H9 (cell line): ENCODE results near the gene CORO2B. TPM values are rescaled to one million over a fixed set of nuclear protein-coding genes. Genes with fewer than 3 reads are reported as not detected.

Source experiments
- DNase-seq: peaks from one replicate; pipeline ENCODE4 v3.0.0-alpha.2; 2017
- H2AFZ ChIP-seq: one replicate; pipeline ENCODE4 v1.6.1; 2013; ENCODE audit warnings: mild to moderate bottlenecking, low read length, control low read depth, moderate library complexity
- H2AK5ac ChIP-seq: 2 replicates; pipeline ENCODE4 v1.6.1; 2013; ENCODE audit warnings: low read length, control low read depth, mixed read lengths; ENCODE audit not compliant: insufficient read length
- H2BK120ac ChIP-seq: one replicate; pipeline ENCODE4 v1.6.1; 2013; ENCODE audit warnings: low read depth, mild to moderate bottlenecking, low read length, control low read depth, inconsistent platforms; ENCODE audit not compliant: poor library complexity, severe bottlenecking
- H2BK12ac ChIP-seq: 2 replicates; pipeline ENCODE4 v1.6.1; 2013; ENCODE audit warnings: low read length, control low read depth, mixed read lengths, low read depth; ENCODE audit not compliant: insufficient read length
- H2BK15ac ChIP-seq: 2 replicates; pipeline ENCODE4 v1.6.1; 2013; ENCODE audit warnings: low read depth, low read length, control low read depth
- H2BK20ac ChIP-seq: one replicate; pipeline ENCODE4 v1.6.1; 2013; ENCODE audit warnings: low read depth, mild to moderate bottlenecking, low read length, control low read depth, inconsistent platforms; ENCODE audit not compliant: poor library complexity, severe bottlenecking
- H2BK5ac ChIP-seq: 2 replicates; pipeline ENCODE4 v1.6.1; 2013; ENCODE audit warnings: low read length, control low read depth, mixed read lengths; ENCODE audit not compliant: insufficient read length
- H3K14ac ChIP-seq: 2 replicates; pipeline ENCODE4 v1.6.1; 2013; ENCODE audit warnings: low read length, control low read depth; ENCODE audit not compliant: insufficient read depth
- H3K18ac ChIP-seq: 2 replicates; pipeline ENCODE4 v1.6.1; 2013; ENCODE audit warnings: low read depth, mild to moderate bottlenecking, mixed read lengths, low read length, control low read depth; ENCODE audit not compliant: insufficient read length
- H3K23ac ChIP-seq: 2 replicates; pipeline ENCODE4 v1.6.1; 2013; ENCODE audit warnings: low read length, control low read depth, mixed read lengths, low read depth; ENCODE audit not compliant: insufficient read length
- H3K23me2 ChIP-seq: 2 replicates; pipeline ENCODE4 v1.6.1; 2013; ENCODE audit warnings: low read depth, mild to moderate bottlenecking, mixed read lengths, low read length, control low read depth; ENCODE audit not compliant: insufficient read length, poor library complexity, severe bottlenecking
- H3K27ac ChIP-seq: 2 replicates; pipeline ENCODE4 v1.5.1; 2013; ENCODE audit warnings: low read length, control low read depth, mixed read lengths, low read depth; ENCODE audit not compliant: insufficient read length
- H3K27me3 ChIP-seq: 2 replicates; pipeline ENCODE4 v1.6.1; 2013; ENCODE audit warnings: low read length, control low read depth, inconsistent platforms; ENCODE audit not compliant: insufficient read depth
- H3K4ac ChIP-seq: 2 replicates; pipeline ENCODE4 v1.6.1; 2013; ENCODE audit warnings: low read depth, mild to moderate bottlenecking, control low read depth, inconsistent platforms, low read length, moderate library complexity
- H3K4me1 ChIP-seq: 2 replicates; pipeline ENCODE4 v1.6.1; 2013; ENCODE audit warnings: low read length, control low read depth, inconsistent platforms; ENCODE audit not compliant: insufficient read depth
- H3K4me2 ChIP-seq: 2 replicates; pipeline ENCODE4 v1.6.1; 2013; ENCODE audit warnings: low read length, control low read depth, mixed read lengths; ENCODE audit not compliant: insufficient read length, insufficient read depth
- H3K56ac ChIP-seq: 2 replicates; pipeline ENCODE4 v1.6.1; 2013; ENCODE audit warnings: low read depth, mild to moderate bottlenecking, mixed read lengths, low read length, control low read depth; ENCODE audit not compliant: insufficient read length
- H3K79me1 ChIP-seq: 2 replicates; pipeline ENCODE4 v1.6.1; 2013; ENCODE audit warnings: low read depth, mild to moderate bottlenecking, moderate library complexity, low read length, control low read depth, inconsistent platforms; ENCODE audit not compliant: insufficient read depth, poor library complexity, severe bottlenecking
- H3K79me2 ChIP-seq: 2 replicates; pipeline ENCODE4 v1.6.1; 2013; ENCODE audit warnings: low read length, control low read depth, inconsistent platforms; ENCODE audit not compliant: insufficient read depth
- H3K9ac ChIP-seq: 2 replicates; pipeline ENCODE4 v1.6.1; 2013; ENCODE audit warnings: low read length, control low read depth, mixed read lengths; ENCODE audit not compliant: insufficient read length; ENCODE audit errors: extremely low read depth
- H3K9me3 ChIP-seq: one replicate; pipeline ENCODE4 v1.6.1; 2013; ENCODE audit warnings: low read depth, low read length, inconsistent platforms; ENCODE audit not compliant: control insufficient read depth
- H3T11ph ChIP-seq: one replicate; pipeline ENCODE4 v1.6.1; 2013; ENCODE audit warnings: mild to moderate bottlenecking, low read length, control low read depth, inconsistent platforms
- H4K20me1 ChIP-seq: one replicate; pipeline ENCODE4 v1.6.1; 2013; ENCODE audit not compliant: control insufficient read depth, insufficient read length, insufficient read depth
- H4K5ac ChIP-seq: 2 replicates; pipeline ENCODE4 v1.6.1; 2013; ENCODE audit warnings: low read depth, mild to moderate bottlenecking, mixed read lengths, low read length, control low read depth; ENCODE audit not compliant: insufficient read length
- H4K8ac ChIP-seq: replicated peaks from 2 replicates; pipeline ENCODE4 v1.6.1; 2013; ENCODE audit warnings: low read length, control low read depth, mixed read lengths, low read depth; ENCODE audit not compliant: insufficient read length
- H4K91ac ChIP-seq: 2 replicates; pipeline ENCODE4 v1.6.1; 2013; ENCODE audit warnings: low read depth, mild to moderate bottlenecking, moderate library complexity, mixed read lengths, low read length, control low read depth; ENCODE audit not compliant: insufficient read length
- H3K27ac Mint-ChIP-seq, 3 experiments: 2 replicates in 2 of 3; 3 replicates in 1 of 3; pipeline ENCODE4 v1.8.0; 2020 to 2021; ENCODE audit warnings: mixed read lengths in 3 of 3, mild to moderate bottlenecking in 1 of 3, moderate library complexity in 1 of 3
- H3K27me3 Mint-ChIP-seq: 2 replicates; pipeline ENCODE4 v1.8.0; 2021; ENCODE audit warnings: low read depth, mild to moderate bottlenecking, moderate library complexity, mixed read lengths
- H3K36me3 Mint-ChIP-seq, 3 experiments: 2 replicates in 2 of 3; 3 replicates in 1 of 3; pipeline ENCODE4 v1.8.0; 2020 to 2021; ENCODE audit warnings: low read depth in 3 of 3, mixed read lengths in 3 of 3; ENCODE audit not compliant: insufficient read depth in 1 of 3
- H3K4me1 Mint-ChIP-seq, 2 experiments: 2 replicates each; pipeline ENCODE4 v1.8.0; 2020; ENCODE audit warnings: mixed read lengths in 2 of 2
- H3K4me3 Mint-ChIP-seq, 2 experiments: 2 replicates in 1 of 2; 3 replicates in 1 of 2; pipeline ENCODE4 v1.8.0; 2020 to 2021; ENCODE audit warnings: mild to moderate bottlenecking in 2 of 2, mixed read lengths in 2 of 2, moderate library complexity in 1 of 2
- H3K9me3 Mint-ChIP-seq, 2 experiments: 2 replicates in 1 of 2; 3 replicates in 1 of 2; pipeline ENCODE4 v1.8.0; 2020; ENCODE audit warnings: mild to moderate bottlenecking in 2 of 2, mixed read lengths in 2 of 2, moderate library complexity in 1 of 2
- WGBS: extraction: QIAGEN DNeasy Blood & Tissue Kit; methylation state at CpG from one replicate; pipeline ENCODE4 v1.1.7; 2013; ENCODE audit warnings: missing lambda C conversion rate, low lambda C conversion rate, mixed read lengths; ENCODE audit not compliant: insufficient read length; ENCODE audit errors: extremely low coverage; 5-methylcytosine and 5-hydroxymethylcytosine counted together
- total RNA-seq: library from RNA; stranded (reverse); gene quantifications from 2 replicates; pipeline ENCODE4 v1.2.1, GENCODE V29; 2021
- TF ChIP-seq, protein P1 (sequence below): fragments of 200-600 bp; sonication (generic); conservative IDR thresholded peaks from 3 replicates; pipeline ENCODE4 v1.8.0; 2021; ENCODE audit warnings: antibody characterized with exemption, mild to moderate bottlenecking

CORO2B gene
- total RNA-seq, 1 experiment from 2014 or later: 3.1 TPM

DNA sequence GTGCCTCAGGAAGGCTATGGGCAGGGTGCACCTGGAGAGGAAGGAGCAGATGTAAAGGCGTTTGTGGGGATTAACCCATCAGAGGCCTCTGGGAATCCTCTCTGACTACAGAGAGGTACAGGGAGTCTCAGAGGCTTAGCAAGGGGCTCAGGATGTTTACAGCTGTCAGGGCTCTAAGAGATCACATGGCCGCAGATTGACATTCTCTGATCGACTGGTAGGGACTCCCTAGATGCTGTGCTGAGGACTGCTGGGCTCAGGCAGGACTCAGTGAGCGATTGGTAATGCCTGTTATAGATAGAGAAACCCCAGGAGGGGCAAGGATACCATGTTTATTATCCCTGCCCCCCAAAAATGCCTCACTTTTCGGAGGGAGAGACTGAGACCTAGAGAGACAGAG, 103.5 kb downstream of the CORO2B start:
- no peak overlapping the region for H3K23ac ChIP-seq
- Mint-ChIP-seq H3K27me3 (peaks cover 8% of the 10 kb centered on the region), H3K9me3 (no peaks in the 10 kb centered on the region), H3K4me3 (no peak overlapping the region), H3K27ac (0 out of 7 replicates have a peak overlapping the region, but pooled peaks of 1 of the 3 experiments have one; percentile 60), H3K4me1 (peaks cover 6 to 12% of the 10 kb centered on the region in 2 experiments), H3K36me3 (no peaks in the 10 kb centered on the region)
- H2BK20ac ChIP-seq: no peak overlapping the region
- TF ChIP-seq, protein P1, sequence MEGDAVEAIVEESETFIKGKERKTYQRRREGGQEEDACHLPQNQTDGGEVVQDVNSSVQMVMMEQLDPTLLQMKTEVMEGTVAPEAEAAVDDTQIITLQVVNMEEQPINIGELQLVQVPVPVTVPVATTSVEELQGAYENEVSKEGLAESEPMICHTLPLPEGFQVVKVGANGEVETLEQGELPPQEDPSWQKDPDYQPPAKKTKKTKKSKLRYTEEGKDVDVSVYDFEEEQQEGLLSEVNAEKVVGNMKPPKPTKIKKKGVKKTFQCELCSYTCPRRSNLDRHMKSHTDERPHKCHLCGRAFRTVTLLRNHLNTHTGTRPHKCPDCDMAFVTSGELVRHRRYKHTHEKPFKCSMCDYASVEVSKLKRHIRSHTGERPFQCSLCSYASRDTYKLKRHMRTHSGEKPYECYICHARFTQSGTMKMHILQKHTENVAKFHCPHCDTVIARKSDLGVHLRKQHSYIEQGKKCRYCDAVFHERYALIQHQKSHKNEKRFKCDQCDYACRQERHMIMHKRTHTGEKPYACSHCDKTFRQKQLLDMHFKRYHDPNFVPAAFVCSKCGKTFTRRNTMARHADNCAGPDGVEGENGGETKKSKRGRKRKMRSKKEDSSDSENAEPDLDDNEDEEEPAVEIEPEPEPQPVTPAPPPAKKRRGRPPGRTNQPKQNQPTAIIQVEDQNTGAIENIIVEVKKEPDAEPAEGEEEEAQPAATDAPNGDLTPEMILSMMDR: no peak
- H3K27me3 ChIP-seq: no peaks in the 10 kb centered on the region
- no peak overlapping the region for H2AFZ ChIP-seq
- no peak overlapping the region for H3K9ac ChIP-seq
- H3K9me3 ChIP-seq: no peaks in the 10 kb centered on the region
- no peaks in the 10 kb centered on the region for H3K79me1 ChIP-seq
- no peak overlapping the region for H2BK12ac ChIP-seq
- no peak overlapping the region for H3T11ph ChIP-seq
- H2BK120ac ChIP-seq: no peak overlapping the region
- H3K79me2 ChIP-seq: no peaks in the 10 kb centered on the region
- no peaks in the 10 kb centered on the region for H4K20me1 ChIP-seq
- no peak overlapping the region for H4K91ac ChIP-seq
- H3K4me1 ChIP-seq: no peaks in the 10 kb centered on the region
- no peak overlapping the region for H3K18ac ChIP-seq
- no peak for DNase-seq
- no peaks in the 10 kb centered on the region for H3K23me2 ChIP-seq
- no peak overlapping the region for H2AK5ac ChIP-seq
- no peak overlapping the region for H3K56ac ChIP-seq
- H3K27ac ChIP-seq: no peak overlapping the region
- no peak overlapping the region for H3K4ac ChIP-seq
- H2BK15ac ChIP-seq: no peak overlapping the region
- no peak overlapping the region for H3K14ac ChIP-seq
- no peak overlapping the region for H4K5ac ChIP-seq
- no CpG with 5 or more reads among the region's 5 CpGs for WGBS
- H3K4me2 ChIP-seq: no peak overlapping the region
- no peak overlapping the region for H2BK5ac ChIP-seq
- no peak overlapping the region for H4K8ac ChIP-seq
